Stimulated activated CD8-positive, alpha-beta memory T cell treated with anti-CD3 and anti-CD28 coated beads, Interleukin-15, amount 100 ng/mL, for 48 hours (primary cell): ENCODE data around the gene SEC61G.
A peak's percentile ranks its signal among the peaks of the same experiment; 100 is the strongest.

Source experiments
- DNase-seq, 2 donors: peaks; one replicate each; pipeline ENCODE4 v3.0.0-alpha.2; 2020; ENCODE audit warnings: low read depth in 2 of 2

SEC61G gene

GRCh38 chr7:54758702-54759592 is at the start of gene SEC61G:
SEC61G (minus strand) TSS chr7:54759211; CDS start chr7:54757588, 1,623 bp downstream.
- peak; percentile 90 to 93 for DNase-seq

- DNase-seq = peak in 1 of 2 donors; percentile 8
These were observed 43.8 kb upstream of the SEC61G start for GRCh38 chr7:54802841-54803240.

GRCh38 chr7:54802114-54802513 is 43.1 kb upstream of the SEC61G start:
- no peak for DNase-seq

GRCh38 chr7:54799792-54800191 is 40.8 kb upstream of the SEC61G start:
- DNase-seq = no peak

- no peak for DNase-seq
These were observed 39.5 kb upstream of the SEC61G start for GRCh38 chr7:54798530-54798929.

GRCh38 chr7:54796853-54797252 is 37.8 kb upstream of the SEC61G start:
- no peak for DNase-seq

GRCh38 chr7:54796150-54796549 is 37.1 kb upstream of the SEC61G start:
- DNase-seq = no peak

- no peak for DNase-seq
These were observed 33.4 kb upstream of the SEC61G start for GRCh38 chr7:54792383-54792782.

GRCh38 chr7:54788664-54789063 is 29.7 kb upstream of the SEC61G start:
- DNase-seq = peak in 1 of 2 donors; percentile 8

- DNase-seq = no peak
These were observed 26.2 kb upstream of the SEC61G start for GRCh38 chr7:54785261-54785660.

GRCh38 chr7:54783952-54784351 is 24.9 kb upstream of the SEC61G start:
- no peak for DNase-seq

GRCh38 chr7:54782829-54783228 is 23.8 kb upstream of the SEC61G start:
- DNase-seq = no peak

- DNase-seq = no peak
These were observed 23.3 kb upstream of the SEC61G start for GRCh38 chr7:54782314-54782713.

- no peak for DNase-seq
These were observed 22.3 kb upstream of the SEC61G start for GRCh38 chr7:54781134-54781920.

GRCh38 chr7:54780490-54780889 is 21.5 kb upstream of the SEC61G start:
- DNase-seq = no peak

- DNase-seq = no peak
These were observed 19.9 kb upstream of the SEC61G start for GRCh38 chr7:54778696-54779540.

- no peak for DNase-seq
These were observed 19.2 kb upstream of the SEC61G start for GRCh38 chr7:54778166-54778565.

GRCh38 chr7:54774785-54775740 is 16.1 kb upstream of the SEC61G start:
- DNase-seq = no peak

GRCh38 chr7:54773472-54774399 is 14.7 kb upstream of the SEC61G start:
- DNase-seq = peak; percentile 26 to 40

GRCh38 chr7:54769203-54769602 is 10.2 kb upstream of the SEC61G start:
- DNase-seq = no peak
